NCI-H524 treated with DMSO at 0.1 percent for 48 hours (cell line): ENCODE measurements around the gene DUSP9.
"Not testable (repeated sequence)": the region's sequence is repeated elsewhere in the genome, so short reads cannot be mapped to it uniquely, and the experiment has no call there.

Experiments used
- DNase-seq: peaks from one replicate; lab custom pipeline; 2025; lab: John Stamatoyannopoulos, UW

The DUSP9 gene

GRCh38 chrX:153692611-153693156, 45.7 kb downstream of the DUSP9 start:
- no peak for DNase-seq

- no peak for DNase-seq
These were observed 46.4 kb downstream of the DUSP9 start for GRCh38 chrX:153693216-153694086.

DNA sequence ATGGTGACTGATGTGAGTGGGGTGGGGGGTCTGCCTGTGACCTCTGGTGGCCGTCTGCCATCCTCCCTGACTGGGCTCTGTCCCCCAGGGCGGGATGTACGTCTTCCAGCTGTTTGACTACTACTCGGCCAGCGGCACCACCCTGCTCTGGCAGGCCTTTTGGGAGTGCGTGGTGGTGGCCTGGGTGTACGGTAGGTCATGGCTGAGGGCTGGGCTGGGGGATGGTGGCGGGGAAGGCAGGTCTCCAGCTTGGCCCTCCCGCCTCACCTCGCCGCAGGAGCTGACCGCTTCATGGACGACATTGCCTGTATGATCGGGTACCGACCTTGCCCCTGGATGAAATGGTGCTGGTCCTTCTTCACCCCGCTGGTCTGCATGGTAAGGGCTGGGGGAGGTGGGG, 47.3 kb downstream of the DUSP9 start:
- not testable (repeated sequence) for DNase-seq

GRCh38 chrX:153694687-153695270, 47.8 kb downstream of the DUSP9 start:
- DNase-seq, result no peak

GRCh38 chrX:153696100-153696499, 49.1 kb downstream of the DUSP9 start:
- no peak for DNase-seq

GRCh38 chrX:153696538-153696937, 49.5 kb downstream of the DUSP9 start:
- DNase-seq, result not testable (repeated sequence)

DNA sequence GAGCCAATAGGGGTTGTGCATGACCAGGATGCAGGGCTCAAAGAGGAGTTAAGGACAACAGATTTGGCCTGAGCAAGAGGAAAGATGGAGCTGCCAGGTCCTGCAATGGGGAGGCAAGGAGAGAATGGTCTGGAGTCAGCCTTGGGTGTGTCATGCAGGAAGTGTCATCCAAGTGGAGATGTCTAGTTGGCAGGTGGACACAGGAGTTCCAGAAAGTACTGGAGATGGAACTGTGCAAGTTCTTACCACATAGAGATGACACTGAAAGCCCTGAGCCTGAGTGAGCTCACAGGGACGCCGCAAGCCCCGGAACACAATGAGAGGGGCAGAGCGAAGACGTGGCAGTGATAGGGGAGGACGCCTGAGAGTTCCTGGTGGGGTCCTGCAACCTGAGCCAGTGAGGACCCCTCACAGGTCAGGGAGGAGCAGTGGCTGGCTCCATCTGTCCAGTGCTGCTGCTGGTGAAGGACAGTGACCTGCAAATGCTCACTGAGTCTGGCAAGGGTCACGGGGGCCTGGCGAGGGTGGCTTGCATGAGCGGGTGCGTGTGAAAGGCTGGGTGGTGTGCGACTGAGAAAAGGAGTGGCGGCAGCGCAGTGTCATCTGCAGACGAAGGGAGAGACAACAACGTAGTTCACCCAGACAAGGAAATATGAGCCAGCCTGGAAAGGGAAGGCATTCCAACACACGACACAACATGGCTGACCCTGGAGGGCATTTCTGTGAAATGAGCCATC, 50.2 kb downstream of the DUSP9 start:
- DNase-seq, result not testable (repeated sequence)

DNA sequence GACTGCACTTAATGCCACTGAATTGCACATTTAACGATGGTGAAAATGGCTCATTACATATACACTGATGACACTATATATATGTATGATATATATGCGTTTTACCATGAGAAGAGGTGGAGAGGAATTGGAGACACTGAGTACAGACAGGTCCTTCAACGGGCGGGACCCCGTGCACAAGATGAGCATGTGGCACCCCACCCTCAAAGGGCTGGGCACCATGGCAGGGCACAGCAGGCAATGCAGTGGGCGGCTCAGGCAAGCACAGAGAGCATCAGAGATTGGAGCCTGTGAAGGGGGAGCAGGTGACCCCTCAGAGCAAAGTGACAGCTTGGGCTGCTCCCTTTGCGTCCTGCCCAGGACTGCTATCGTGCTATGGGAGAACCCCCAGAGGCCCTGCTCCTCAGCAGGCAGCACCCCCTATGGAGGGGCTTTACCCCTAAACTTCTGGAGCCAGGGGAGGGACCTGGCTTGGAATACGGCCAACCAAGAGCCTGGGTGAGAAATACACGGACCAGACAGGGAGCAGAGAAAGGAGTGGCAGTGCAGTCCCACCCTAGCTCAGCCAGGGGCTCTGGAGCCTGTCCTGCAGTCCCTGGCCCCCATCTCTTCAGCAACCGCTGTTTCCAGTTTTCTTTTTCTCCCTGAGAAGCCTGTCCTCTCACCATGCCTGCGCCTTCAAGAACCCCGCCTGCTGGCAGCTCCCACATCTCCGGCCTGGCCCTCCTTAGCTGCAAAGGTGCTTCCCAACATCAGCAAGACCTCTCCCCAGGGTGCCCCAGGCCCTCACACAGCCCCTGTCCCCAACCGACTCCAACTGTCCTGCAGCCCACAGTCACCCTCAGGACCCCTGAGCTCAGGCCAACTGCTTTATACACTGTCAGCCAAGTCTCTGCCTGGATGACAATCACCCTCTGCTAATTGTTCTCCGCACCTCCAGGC, 51.2 kb downstream of the DUSP9 start:
- DNase-seq, result no peak

- not testable (repeated sequence) for DNase-seq
These were observed 52.3 kb downstream of the DUSP9 start for GRCh38 chrX:153699210-153699783.

GRCh38 chrX:153699784-153700371, 52.9 kb downstream of the DUSP9 start:
- DNase-seq, result not testable (repeated sequence)

GRCh38 chrX:153700376-153700945, 53.5 kb downstream of the DUSP9 start:
- DNase-seq, result no peak
